ENCODE data around the gene VWA2.

Gene VWA2

DNA sequence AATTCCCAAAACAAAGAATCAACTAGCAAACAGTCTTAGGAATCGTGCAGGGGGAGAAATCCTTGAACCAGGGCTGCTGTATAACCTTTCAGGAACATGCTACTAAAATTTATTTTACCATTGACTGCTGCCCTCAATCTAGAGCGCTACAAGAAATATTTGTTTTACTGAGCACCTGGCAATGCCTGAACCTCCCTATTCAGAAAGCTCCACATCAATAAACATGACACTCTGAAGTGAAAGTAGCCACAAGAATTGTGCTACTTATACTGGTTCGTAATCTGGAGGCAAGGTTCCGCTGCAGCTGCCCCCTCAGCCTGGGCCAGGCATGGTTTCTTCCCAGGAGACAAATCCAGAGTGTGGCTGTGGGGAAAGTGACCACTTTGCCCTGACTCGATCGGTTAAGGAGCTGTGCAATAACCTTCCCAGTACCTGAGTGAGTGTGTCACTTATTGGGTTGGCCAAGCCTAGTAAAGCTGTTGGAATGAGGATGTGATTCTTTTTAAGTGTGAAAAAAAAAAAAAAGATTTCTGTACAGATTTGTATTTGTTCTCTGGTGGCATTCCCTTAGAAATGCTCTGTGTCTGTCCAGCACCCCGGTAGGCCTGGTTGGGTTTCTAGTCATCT is 7.7 kb downstream of the VWA2 start:
- no peak for DNase-seq (ENCODE audit: low spot score)

DNA sequence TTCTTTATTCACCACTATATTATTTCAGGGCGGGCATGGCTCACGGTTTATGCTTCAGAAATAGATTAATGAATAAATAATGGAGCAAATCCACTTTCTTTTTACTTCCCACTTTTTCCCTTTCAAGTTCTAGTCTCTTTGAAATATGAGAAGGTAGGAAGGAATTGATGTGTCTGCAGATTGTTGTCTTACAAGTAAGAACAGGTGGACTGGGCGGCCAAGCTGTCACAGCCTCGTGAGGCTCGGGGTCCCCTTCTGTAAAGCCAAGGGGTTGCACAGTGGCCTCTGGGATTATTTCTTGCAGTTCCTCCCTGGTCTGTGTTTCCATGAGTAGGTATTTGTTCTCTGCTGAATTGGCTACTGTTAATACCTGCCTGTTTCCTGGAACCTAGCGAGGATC is 11.2 kb downstream of the VWA2 start:
- DNase-seq (ENCODE audit: low spot score), result no peak

- no peak for DNase-seq (ENCODE audit: low spot score)
These were observed 11.7 kb downstream of the VWA2 start for GRCh38 chr10:114250716-114251115.

GRCh38 chr10:114252092-114252491 is 13.0 kb downstream of the VWA2 start:
- DNase-seq (ENCODE audit: low spot score), result no peak

- no peak for DNase-seq (ENCODE audit: low spot score)
These were observed 13.8 kb downstream of the VWA2 start for GRCh38 chr10:114252883-114253282.

DNA sequence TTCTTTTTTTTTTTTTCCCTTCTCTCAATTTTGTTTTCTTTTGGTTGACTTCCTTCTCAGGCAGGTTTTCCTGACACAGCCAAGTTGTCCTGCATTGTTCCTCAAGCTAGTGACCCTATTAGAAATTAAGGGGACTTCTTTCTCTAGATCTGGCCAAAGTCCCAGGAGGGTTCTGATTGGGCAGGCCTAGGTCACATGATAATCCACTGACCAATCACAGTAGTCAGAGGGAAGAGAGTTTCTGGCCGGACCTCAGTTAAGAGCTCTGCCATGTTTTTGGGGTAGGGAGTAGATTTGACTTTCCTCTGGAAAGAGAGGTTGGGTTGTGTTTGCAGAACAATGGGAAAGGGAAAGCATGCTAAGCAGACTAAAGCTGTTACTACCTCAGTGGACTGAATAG is 16.2 kb downstream of the VWA2 start:
- no peak for DNase-seq (ENCODE audit: low spot score)

DNA sequence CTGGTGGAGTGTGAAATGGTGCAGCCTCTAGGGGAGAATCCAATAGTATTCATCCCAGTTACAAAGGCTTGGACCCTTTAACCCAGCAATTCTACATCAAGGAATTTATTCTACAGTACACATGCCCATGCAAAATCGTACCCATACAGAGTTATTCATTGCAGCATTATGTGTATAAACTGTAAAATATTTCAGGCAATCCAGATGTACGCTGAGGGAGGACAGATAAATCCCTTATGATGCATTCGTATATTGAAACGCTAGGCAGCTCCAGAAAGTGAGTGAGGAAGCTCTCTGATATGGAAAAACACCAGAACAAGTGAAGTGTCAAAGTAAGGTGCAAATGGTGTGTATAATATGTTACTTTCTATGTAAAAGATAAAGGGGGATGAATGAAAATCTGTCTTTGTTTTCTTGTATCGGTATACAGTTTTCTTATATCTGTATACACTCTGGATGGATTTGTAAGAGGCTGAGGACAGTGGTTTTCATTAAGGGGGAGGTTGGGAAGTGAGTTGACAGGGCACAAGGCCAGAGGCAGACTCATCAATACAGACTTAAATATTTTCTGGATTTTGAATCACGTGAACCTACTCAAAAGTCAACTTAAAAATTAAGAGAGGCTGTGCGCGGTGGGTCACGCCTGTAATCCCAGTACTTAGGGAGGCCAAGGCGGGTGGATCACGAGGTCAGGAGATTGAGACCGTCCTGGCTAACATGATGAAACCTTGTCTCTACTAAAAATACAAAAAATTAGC is 17.1 kb downstream of the VWA2 start:
- no peak for DNase-seq (ENCODE audit: low spot score)

GRCh38 chr10:114256822-114257221 is 17.8 kb downstream of the VWA2 start:
- no peak for DNase-seq (ENCODE audit: low spot score)

- no peak for DNase-seq (ENCODE audit: low spot score)
These were observed 18.4 kb downstream of the VWA2 start for GRCh38 chr10:114257498-114257897.

GRCh38 chr10:114258274-114258840 is 19.3 kb downstream of the VWA2 start:
- no peak for DNase-seq (ENCODE audit: low spot score)

- DNase-seq (ENCODE audit: low spot score), result no peak
These were observed 20.8 kb downstream of the VWA2 start for GRCh38 chr10:114259824-114260223.

DNA sequence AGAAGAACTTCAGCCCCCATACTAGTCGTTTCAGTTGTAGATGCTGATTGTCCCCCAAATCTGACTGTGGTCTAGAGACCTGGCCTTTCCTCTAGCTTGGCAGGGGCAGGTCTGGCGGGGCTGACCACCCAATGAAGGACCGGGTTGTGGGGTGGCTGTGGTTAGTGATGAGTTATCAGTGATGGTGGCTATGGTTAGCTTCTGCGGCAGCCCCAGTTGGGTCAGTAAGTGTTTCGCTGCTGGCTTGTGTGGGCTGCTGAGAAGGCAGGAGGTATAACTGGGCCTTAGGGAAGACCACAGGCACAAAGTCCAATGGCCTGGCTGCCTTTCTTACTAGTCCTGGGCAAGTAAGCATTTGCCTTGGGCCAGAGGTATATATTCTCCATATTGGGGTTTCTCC is 21.3 kb downstream of the VWA2 start:
- DNase-seq (ENCODE audit: low spot score), result no peak

DNA sequence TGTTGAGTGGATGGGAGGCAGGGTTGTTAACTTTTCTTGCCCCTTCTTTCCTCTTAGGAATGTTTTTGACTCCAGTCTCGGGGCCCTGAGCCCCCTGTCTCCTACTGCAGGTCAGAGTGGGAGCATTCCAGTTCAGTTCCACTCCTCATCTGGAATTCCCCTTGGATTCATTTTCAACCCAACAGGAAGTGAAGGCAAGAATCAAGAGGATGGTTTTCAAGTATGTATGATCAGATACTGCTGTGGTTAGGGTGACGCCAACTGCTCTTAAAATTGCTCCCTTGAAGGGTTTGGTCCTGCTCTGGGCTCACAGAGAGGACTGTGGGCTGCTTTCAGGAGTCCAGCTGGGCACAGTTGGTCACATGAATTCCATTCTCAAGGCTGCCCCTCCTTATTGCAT is 22.0 kb downstream of the VWA2 start:
- DNase-seq (ENCODE audit: low spot score), result no peak

GRCh38 chr10:114262496-114262895 is 23.4 kb downstream of the VWA2 start:
- DNase-seq (ENCODE audit: low spot score), result no peak

DNA sequence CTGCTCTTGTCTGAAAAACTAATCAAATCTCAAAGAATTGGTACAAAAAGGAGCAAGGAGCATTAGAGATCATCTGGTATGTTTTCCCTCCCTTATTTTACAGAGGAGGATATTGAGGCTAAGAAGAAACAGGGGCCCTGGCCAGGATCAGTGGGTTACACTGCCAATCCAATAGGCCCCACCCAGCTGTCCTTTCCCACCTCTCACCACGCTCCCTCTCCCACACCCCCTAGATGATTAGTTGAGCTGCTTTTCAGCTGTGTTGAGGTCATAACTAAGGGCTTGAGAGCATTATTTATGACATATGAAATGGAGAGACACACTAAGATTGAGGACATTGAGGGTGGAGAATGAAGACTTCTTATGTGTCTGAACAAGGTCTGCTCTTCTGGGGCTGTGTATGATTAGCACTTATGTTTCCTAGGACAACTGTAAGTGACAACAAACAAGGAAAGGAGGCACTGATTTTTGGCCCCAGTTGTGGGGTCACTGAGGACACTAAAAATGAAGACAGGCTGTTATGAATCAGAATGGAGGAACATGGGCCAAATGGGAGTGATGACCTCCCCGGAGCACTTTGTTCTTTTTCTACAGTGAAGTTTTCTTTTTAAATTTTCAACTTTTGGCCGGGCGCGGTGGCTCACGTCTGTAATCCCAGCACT is 26.5 kb downstream of the VWA2 start:
- no peak for DNase-seq (ENCODE audit: low spot score)

DNA sequence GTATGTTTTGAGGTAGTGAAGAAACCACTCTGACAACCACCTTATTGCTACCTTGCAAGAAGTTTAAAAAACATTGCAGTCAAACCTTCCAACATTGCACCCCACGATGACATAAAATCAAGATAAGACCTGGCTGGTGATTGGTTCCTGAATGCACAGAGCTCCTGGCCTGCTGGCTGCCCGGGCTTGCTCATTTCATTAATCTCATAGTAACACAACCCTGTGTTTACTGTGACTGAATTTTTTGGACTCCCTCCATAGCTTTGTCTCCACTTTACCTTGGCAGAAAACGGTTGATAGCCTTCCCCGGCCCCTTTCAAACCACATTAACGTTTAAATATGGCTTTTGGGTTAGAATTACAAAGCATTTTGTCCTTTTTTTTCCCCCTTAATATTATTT is 27.5 kb downstream of the VWA2 start:
- DNase-seq (ENCODE audit: low spot score), result no peak

- DNase-seq (ENCODE audit: low spot score), result no peak
These were observed 32.2 kb downstream of the VWA2 start for GRCh38 chr10:114271075-114271778.

DNA sequence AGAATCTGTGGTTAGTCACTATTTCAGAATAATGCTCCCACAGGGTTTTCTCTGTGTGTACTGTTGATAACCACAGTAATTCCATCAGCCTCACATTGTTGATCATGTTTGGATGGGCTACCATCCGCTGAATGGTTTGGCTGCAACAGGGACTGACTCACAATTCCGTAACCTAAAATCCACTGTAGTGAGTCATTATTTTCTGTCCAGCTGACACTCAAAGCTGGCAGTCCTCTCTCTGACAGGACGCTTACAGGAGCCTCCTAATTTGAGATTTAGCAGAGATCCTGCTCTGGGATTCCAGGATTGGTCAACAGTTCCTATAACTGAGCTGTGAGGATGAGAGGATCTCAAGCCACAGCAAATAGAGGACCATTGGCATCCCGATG is 32.7 kb downstream of the VWA2 start:
- DNase-seq (ENCODE audit: low spot score), result peak; percentile 90

DNA sequence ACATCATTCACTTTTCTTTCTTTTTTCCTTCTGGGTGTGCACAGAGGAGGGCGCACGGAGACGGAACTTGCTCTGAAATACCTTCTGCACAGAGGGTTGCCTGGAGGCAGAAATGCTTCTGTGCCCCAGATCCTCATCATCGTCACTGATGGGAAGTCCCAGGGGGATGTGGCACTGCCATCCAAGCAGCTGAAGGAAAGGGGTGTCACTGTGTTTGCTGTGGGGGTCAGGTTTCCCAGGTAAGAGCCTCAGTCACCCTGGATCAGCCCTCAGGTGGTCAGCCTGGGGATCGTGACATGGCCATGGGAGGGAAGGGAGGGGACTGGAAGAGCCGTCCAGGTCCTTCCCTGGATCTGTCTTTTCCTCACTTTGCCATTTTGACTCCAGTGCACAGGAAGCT is 33.6 kb downstream of the VWA2 start:
- DNase-seq (ENCODE audit: low spot score), result no peak

- DNase-seq (ENCODE audit: low spot score), result no peak
These were observed 34.9 kb downstream of the VWA2 start for GRCh38 chr10:114273910-114274309.

DNA sequence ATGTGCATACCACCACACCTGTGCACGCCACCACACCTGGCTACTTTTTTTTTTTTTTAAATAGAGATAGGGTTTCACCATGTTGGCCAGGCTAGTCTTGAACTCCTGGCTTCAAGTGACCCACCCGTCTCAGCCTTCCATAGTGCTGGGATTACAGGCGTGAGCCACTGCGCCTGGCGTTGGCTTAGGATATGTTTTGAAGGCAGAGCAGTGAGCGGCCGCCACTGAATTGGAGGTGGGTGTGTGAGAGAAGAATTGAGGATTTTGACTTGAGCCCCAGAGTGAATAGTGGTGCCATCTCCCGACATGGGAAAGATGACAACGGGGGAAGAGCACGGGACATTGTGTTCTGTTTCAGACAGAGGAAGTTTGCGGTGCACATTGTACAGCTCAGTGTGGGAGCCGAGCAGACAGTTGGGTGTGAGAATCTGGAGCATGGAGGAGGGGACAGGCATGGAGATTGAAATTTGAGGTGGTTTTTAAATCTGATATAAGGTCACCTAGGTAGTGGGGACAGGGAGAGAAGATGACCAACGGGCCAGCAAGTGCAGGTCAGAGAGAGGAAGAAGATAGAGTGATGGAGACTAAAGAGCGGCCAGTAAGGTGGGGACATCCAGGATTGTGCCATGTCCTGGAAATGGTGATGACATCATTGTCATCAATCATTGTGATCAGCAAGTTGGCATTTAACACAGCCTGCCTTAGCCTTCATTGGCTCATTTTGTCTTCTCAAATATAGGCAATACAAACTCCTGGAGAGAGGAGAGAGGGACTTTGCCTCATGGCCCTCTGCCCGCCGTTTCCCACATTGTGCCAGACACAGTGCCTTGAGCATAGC is 35.8 kb downstream of the VWA2 start:
- DNase-seq (ENCODE audit: low spot score), result no peak

- DNase-seq (ENCODE audit: low spot score), result no peak
These were observed 37.0 kb downstream of the VWA2 start for GRCh38 chr10:114276066-114276465.

Measured in RKO (cell line).